ENCODE data around the gene RND3.

Gene RND3

DNA sequence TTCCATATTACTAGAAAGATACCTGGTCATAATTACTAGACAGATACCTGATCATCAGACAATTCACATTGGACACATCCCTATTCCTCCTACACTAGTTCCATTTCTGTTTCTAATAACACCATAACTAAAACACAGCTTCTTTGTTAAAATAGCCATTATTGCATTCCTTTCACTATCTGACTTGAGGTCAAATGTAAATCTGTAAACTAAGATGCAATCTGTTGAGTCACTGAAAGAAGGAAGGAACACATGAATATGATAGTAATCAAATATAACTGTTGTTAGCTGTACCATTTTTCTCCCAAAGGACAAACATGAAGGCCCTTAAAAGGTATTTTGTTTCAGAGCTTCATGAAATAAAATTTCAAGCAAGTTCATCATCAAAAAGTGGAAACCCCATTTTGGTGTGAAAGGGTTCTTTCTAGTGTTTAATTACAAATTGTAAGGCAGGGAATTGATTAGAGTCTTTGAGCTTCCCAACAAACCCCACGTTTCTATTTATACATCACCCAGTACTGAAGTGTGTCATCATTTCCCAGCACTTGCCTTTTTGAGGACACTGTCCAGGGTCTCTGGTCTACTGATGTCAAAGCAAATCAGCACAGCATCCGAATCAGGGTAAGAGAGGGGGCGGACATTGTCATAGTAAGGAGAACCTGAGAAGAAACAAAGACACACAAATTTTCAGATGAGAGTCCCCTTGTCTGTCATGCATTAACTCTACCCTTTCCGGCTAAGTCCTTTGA, 13.0 kb downstream of the RND3 start:
- DNase-seq: no peak

DNA sequence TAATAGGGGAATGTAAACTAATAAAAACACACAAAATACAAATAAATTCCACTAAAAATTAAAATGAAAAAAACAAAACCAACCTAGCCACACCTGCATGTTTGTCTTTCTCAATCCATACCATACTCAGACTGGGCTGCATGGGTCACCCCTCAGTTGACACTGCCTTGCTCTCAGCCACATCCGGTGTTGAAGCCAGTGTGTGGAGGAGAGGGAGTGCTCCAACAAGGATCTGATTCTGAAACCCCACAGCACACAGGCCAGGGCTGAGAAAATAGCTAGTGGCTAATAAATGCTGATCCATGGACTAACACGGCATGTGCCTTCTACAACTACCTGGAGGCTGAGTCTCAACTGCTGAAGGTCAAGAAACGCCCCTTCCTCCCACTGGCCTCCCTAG, 13.7 kb downstream of the RND3 start:
- DNase-seq: no peak

DNA sequence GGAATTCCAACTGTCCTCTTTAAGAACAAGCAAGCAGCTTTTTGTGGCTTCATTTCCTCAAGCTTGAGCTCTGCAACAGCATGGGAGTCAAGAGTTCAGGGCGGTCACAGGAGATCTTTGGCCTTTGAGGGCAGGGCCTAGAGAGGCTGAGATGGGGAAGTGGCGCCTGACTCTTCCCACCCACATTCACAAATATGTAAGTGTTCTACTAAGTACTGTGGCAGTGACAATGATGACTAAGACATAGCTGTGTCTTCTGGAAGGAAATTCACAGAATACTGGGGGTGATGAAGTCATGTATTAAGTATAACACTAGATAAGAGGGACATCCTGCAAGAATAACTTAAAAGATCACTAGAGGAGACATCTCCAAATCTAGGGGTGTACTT, 15.0 kb downstream of the RND3 start:
- no peak for DNase-seq

DNA sequence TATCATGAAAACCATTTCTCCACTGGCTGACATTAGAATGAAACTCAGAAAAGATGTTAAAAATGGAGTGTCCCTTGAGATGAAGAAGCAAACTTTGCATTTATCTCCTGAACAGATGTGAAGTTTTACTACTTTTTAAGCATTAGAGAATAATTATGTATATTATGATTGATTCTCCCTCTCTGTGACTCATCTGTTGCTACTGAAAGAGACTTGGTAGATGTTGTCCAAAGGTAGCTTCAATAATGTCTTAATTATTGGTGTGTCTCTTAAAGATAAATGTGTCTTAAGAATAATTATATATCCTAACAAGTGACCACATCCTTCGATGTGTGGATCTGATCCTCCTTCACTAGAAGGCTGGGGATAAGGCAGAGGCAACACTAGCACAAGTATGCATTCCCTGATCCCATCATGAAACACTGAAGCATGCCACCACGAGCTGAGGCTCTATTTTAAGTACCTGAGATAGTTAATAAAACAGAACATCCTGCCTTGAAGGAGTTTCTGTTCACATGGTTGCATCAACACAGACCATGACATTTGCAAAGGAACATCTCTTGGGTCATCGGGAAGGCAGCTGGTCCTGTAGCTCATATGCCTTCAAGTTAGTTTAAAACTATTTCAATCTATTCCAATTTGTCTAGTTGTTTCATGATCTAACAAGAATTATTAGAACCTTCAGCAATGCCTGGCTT, 15.5 kb downstream of the RND3 start:
- DNase-seq: no peak

DNA sequence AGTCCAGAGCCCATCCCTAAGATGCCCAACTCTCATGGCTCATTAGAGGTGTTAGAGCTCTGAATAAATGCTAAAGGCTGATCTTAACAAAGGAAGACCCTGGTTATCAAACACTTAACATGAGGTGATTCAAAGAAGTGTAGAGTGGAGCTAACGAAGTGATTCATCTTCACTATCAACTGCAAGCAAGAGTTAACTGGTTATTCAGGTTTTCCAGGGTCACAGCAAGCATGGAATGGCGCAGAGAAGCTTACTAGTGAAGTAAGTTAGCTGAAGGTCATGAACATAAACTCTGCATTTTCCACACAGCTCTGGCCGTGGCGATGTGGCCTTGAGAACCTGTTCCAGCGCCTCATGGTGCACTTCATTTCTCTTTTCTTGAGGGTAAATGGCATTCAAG, 17.0 kb downstream of the RND3 start:
- DNase-seq: no peak

DNA sequence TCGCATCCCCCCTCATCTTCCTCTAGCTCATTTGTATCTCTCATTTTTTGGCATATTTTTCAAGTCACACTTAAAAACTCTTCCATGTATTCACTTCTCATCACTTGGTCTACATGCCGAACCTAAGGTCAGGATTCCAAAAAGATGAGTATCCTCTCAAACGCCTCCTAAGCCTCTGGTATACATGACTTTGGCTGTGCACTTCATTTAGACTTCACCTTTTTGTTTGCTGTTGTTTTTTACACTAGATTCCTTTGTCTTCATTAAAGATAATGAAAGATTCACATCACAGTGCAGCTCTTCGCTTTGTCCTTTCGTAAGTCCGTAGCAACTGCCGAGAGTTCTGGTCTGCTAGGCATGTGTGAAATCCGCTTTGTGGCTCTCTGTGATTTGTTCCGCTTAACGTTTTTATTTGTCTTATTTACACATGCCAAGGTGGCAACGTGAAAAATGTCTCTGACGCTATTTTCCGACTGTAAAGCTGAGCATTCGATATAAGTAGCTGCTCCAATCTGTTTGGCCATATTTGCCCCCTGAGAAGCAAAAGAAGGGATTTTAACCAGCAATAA, 17.7 kb downstream of the RND3 start:
- DNase-seq: no peak

DNA sequence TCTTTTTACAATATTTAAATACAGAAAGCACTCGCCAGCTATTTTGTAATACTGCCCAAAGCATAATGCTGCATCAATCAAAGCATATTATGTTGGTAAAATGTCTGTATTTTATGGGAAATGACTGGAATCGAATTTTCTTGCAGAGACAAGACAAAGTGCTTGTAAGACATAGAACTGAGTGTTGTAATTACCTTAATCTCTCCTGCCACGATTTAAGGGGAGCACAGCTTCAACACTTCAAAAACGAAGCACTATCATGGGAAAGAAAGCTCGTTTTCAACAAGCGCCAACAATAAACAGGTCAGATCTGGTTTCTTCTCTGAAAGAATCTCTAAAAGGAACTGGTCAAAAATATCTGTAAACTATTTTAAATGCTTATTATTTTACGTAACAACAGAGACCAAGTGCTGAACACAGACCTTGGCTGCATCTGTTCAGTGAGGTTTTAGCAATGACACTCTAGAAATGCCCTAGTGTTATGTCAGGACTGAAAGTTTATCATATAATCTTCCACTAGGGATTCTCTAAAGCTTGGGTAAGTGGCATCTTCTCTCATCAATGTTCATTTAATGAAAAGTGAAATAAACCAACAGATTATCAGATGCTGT, 19.0 kb downstream of the RND3 start:
- no peak for DNase-seq

DNA sequence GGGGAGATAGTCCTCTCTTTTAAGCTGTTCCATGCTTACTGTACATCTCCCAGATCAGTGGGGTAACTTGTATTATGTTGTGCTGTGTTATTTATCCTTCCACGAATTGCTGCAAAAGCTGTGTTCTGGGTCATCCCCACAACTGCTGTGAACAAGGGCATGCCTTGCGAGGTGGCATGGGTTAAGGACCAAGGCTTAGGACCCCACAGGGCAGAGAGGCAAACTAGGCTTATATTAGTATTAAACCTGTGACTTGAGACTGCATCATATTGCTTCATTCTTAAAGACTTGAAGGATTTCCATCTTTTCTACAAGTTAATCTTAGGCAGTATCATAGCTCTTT, 19.9 kb downstream of the RND3 start:
- DNase-seq: no peak

DNA sequence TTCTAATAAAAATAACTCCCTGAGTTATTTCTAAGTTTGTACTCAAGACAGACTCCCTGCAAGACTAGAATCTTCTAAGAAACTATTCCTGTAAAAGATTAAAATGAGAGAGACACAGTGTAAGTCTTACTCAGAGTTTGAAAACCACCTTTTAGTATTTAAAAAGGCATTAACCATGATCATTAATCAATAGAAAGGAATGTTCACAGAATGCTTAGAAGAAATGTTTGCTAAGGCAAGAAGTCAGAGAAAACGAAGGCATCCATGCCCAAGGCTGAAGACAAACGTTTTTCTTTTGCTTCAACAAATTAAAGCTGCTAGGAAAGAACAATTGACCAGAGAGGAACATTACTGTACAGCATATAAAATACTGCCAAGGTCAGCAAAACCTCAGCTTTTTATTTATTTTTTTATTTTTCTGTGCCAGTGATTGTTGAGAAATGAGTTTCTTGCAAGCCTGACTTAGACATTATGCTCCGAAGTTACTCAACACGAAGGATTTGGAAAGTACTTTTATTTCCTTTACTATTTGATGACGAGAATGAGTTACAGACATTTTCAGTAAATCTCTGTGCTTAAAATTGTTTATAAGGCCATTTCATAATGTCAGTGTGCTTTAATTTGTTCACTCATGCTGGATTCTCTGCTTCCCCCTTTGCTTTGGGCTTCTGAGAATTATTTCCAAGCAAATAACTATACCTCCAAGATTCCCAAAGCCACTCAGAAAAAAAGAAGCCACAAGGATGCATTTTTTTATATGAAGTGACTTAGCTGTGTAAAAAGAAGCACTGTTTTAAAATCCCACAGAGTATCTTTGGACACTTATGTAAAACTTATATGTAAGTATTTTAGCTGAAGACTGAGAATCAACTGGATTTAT, 20.5 kb downstream of the RND3 start:
- DNase-seq: no peak

DNA sequence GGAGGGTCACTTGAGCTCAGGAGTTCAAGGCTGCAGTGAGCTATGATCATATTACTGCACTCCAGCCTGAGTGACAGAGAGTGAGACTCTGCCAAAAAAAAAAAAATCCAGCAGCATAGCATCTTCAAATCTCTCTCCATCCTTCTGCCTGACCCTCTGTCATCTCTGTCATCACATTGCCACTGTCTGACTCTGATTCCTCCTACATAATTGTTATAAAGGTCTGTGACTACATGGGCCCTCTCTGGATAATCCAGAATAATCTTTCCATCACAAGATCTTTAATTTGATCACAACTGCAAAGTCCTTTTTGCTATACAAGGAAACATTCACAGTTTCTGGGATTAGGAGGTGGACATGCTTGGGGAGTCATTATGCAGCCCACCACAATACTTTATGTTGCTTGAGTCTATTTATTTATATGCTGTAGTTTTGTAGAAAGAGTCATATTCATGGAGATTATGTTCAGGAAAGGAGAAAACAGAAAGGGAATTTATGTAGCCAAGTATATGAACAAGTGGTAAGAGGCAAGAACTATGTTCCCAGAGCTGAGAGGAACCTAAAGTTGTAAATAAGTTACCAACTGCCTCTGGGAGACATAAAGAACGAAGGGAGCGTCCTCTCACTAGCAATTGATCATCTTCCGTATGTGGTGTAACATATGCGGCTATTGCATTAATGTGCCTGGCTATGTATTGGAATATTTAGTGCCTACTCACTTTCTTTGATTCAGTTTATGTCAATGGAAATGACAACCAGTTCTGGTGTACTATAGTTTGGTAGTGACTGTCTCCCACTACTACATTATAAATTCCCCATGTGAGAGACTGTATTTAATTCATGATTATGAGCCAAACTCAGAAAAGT, 21.5 kb downstream of the RND3 start:
- DNase-seq: no peak

DNA sequence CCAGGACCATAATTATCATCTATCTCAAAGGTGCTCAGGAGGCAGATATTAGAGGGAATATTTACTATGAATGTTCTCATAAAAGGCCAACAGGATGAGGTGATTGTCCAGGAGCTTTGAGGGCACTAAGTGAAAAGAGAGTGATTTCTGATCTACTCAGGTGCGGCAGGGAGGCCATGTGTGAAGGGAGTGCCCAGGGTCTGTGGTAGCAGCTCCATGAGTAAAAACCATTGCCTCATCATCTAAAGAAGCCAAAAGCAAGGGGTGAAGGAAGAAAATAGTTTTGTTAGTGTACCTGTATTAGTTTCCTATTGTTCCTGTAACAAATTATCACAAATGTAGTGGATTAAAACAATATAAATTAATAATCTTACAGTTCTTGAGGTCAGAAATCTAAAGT, 22.5 kb downstream of the RND3 start:
- DNase-seq: no peak

DNA sequence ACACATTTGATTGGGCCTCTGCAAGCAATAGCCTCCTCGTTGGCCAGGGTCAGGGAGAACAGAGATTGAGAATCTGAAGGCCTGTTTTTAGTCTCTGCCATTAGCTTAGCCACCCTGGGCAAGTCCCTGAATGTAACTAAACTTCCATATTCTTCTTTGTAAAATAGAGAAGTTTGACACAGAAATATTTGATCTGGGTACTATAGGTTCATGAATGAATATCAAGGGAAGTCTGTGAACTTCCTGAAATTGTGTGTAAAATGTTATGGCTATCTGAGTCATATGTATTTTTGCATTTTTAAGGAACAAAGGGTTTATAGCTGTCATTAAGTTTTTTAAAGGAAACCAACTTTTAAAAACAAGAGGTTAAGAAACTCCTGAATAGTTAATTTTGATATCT, 23.2 kb downstream of the RND3 start:
- no peak for DNase-seq

DNA sequence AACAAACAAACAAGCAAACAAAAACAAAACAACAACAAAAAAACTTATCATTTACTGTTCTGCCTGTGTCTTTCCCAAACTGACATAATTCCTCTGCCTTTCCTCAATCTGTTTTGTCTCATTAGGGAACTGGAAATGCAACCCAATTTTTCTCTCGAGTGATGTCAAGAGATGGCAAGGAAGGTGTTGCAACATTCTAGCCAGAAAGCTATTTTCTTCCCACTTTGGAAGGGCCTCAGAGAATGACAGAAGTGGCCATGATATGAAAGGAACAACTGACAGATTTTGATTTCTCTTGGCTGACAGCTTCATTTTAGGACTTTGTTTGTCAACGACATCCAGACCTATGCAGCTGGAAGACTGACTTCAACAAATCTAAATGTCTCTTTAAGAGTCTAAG, 24.7 kb downstream of the RND3 start:
- DNase-seq: no peak

DNA sequence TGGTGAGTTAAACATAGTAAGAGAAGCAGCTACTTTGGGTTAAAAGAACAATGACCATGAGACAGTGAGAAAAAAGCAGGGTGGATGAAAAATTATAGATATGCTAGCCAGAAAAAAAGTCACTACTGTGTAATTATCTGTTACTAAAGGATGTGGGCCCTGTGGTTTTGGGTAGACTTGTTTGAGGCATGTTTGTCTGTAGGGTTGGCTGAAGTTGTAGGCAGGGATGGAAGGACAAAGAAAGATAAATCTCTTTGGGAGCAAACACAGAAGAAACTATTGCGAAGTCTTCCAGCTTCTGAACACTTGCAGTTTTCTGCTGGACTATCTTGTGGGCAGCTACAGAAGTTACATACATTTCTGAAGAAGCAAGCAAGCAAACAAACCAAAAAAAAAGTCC, 28.2 kb downstream of the RND3 start:
- DNase-seq: no peak

DNA sequence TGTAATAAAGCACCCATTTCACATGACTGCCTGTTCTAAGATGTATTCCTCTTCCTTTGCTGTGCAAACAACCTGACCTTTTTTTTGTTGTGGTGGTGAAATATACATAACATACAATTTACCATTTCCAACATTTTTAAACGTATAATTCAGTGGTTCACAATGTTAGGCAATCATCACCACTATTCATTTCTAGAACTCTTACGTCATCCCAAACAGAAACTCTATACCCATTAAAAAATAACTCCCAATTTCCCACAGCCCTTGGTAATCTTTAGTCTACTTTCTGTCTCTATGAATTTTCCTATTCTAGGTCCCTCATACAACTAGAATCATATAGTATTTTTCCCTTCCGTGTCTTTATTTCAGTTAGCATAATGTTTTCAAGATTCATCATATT, 36.7 kb downstream of the RND3 start:
- DNase-seq: no peak

DNA sequence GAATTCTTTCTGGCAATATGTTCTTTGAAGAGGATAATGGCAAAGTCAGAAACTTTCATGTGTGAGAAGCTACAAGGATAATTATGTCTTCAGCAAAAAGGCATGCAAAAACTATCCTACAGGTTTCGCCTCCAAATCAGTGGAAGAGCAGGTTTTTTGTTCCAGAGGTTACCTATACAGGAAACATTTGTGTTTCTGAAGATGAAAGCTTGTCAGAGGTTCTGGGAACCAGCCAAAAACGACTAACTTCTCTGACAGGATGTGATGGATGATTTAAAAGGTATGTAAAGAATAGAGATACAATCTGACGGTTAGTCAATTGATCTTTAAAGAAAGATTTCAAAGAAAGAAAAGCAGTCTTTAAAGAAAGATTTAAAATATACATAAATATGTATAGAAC, 37.6 kb downstream of the RND3 start:
- DNase-seq: no peak

DNA sequence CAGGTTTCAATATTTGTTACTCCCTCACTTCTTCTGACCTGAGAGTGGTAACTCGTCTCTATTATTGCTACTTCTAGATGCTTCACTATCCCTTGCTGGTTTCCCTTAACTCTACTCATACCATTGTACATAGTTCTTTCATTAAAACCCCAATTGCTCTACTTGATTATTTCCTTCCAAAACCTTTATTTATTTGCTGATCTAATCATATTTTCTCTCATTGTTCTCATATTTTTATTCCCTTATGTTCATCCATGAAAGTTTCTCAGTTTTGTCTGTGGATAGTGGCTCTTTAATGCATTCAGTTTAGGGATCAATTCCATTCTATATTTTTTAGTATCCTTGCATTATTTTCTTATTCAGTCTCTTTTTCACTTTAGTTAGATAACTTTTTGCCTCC, 42.1 kb downstream of the RND3 start:
- DNase-seq: no peak

DNA sequence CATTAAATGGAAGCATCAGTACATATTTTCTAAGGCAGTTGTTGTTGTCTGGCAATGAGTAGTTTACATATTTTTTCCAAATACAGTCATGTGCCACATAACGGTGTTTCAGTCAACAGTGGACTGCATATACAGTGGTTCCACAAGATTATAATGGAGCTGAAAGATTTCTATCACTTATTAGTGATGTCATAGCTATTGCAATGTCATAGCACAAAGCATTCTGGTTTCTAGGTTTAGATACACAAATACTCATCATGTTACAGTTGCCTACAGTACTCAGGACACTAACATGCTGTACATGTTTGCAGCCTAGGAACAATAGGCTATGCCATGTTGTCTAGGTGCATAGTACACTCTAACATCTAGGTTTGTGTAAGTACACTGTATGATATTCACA, 45.0 kb downstream of the RND3 start:
- DNase-seq: no peak

DNA sequence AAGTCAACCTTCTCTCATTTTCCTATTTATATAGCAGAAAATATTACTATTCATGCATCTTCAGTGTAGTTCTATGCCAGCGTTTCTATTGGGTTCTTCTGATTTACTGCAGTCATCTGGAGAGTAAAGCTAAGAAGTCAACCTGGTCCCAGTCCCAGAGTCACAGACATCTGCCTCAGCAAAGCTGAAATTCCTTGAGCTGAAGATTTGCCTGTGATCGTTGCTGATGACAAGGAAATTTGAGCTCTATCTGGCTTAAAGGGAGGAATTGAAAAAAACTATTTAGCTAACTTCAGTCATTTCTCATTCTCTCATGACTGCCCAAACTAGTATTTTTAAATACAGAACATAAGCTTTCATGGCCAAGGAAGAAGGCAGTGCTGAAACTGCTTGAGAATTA, 45.7 kb downstream of the RND3 start:
- DNase-seq: no peak

DNA sequence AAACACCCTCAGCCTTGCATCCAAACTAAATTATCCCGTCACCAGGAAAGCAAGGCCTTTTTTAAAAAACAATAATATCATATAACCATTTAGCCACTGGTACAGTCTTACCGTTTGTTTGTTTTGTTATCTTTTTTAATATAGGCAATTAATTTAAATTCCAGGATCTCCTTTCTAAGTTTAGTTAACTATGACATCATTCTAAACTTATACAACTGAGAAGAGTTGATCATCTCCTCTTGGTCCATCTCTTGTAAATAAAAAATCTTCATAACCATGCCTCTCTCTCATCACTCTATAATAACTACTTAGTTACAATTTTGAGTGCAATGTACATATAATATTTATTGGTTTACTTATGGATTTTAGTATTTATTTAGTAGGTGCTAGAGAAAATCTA, 46.2 kb downstream of the RND3 start:
- no peak for DNase-seq

DNA sequence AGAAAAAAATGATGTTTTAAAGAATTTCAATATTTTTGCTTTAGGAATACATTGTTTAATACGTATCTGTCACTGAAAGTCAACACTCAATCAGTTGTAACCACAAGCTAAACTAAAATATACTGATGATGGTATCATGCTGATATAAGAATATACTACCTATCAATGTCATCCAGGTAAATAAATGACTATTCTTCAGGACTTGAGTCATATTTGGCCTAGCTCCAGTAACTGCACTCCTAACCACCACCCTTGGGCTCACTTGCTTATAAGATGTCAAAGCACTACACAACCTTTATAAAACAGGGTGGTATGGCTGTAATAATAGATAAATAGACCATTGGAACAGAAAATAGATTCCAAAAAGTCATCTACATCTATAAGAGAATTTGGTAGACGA, 48.8 kb downstream of the RND3 start:
- no peak for DNase-seq

DNA sequence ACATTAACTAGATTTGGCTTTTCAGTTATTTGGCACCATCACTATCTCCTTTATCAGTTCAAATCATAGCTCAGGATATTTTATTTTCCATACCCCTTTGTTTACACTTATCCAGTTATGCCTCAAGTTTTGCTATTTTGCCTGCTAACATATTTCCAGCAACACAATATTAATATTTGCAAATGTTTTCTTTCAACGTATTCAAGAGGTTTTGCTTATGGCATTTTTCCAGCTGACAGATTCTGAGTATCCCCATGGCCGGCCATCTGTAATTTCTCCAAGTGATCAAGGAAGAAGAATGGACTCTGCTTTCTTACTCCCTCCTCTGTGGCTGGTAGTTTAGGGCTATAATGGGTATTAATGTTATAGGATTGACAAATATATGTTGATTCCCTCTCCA, 49.4 kb downstream of the RND3 start:
- DNase-seq: no peak
